WTC11 (cell line): ENCODE results near the gene RASSF4. TPM values are rescaled to one million over a fixed set of nuclear protein-coding genes. Genes with fewer than 3 reads are reported as not detected.

Experiments
- ARID4B ChIP-seq: sonication (generic); formaldehyde crosslinking; IDR thresholded peaks from 2 replicates; pipeline ENCODE4 v1.8.0; 2023; ENCODE audit warnings: missing genetic modification reagents, mild to moderate bottlenecking, borderline replicate concordance
- CDX4 ChIP-seq: fragments of 250-450 bp; sonication (Bioruptor Pico); IDR thresholded peaks from 2 replicates; pipeline ENCODE4 v1.9.0; 2021; ENCODE audit warnings: moderate library complexity, mild to moderate bottlenecking, inconsistent platforms, borderline replicate concordance
- E2F1 ChIP-seq: sonication (generic); formaldehyde crosslinking; IDR thresholded peaks from 2 replicates; pipeline ENCODE4 v1.8.0; 2022; ENCODE audit warnings: mild to moderate bottlenecking, missing genetic modification reagents
- ERG ChIP-seq: fragments of 250-450 bp; sonication (Bioruptor Pico); IDR thresholded peaks from 2 replicates; pipeline ENCODE4 v1.8.0; 2021; ENCODE audit warnings: mild to moderate bottlenecking
- FOXJ3 ChIP-seq: sonication (generic); formaldehyde crosslinking; IDR thresholded peaks from 2 replicates; pipeline ENCODE4 v1.9.0; 2021; ENCODE audit warnings: missing genetic modification reagents, mild to moderate bottlenecking, borderline replicate concordance
- FOXP4 ChIP-seq: sonication (generic); formaldehyde crosslinking; IDR thresholded peaks from 2 replicates; pipeline ENCODE4 v1.8.0; 2022; ENCODE audit warnings: mild to moderate bottlenecking, missing genetic modification reagents
- GABPB1 ChIP-seq: sonication (generic); formaldehyde crosslinking; IDR thresholded peaks from 2 replicates; pipeline ENCODE4 v1.8.1; 2023; ENCODE audit warnings: mild to moderate bottlenecking, missing genetic modification reagents
- GTF2I ChIP-seq: fragments of 250-450 bp; sonication (Bioruptor Pico); conservative IDR thresholded peaks from 2 replicates; pipeline ENCODE4 v1.4.0; 2021; ENCODE audit warnings: mild to moderate bottlenecking
- HMGXB4 ChIP-seq: sonication (generic); formaldehyde crosslinking; IDR thresholded peaks from 2 replicates; pipeline ENCODE4 v1.8.1; 2023; ENCODE audit warnings: mild to moderate bottlenecking, moderate library complexity, missing genetic modification reagents
- IRF1 ChIP-seq: sonication (generic); formaldehyde crosslinking; IDR thresholded peaks from 2 replicates; pipeline ENCODE4 v1.8.0; 2023; ENCODE audit warnings: missing genetic modification reagents
- JAZF1 ChIP-seq: fragments of 250-450 bp; sonication (Bioruptor Pico); IDR thresholded peaks from 2 replicates; pipeline ENCODE4 v1.9.0; 2021; ENCODE audit warnings: moderate library complexity, mild to moderate bottlenecking, inconsistent platforms
- MXD4 ChIP-seq: fragments of 250-450 bp; sonication (Bioruptor Pico); IDR thresholded peaks from 2 replicates; pipeline ENCODE4 v1.8.0; 2021; ENCODE audit warnings: mild to moderate bottlenecking, moderate library complexity, borderline replicate concordance
- NFATC4 ChIP-seq: fragments of 250-450 bp; sonication (Bioruptor Pico); IDR thresholded peaks from 2 replicates; pipeline ENCODE4 v1.9.0; 2021; ENCODE audit warnings: mild to moderate bottlenecking
- NFE2L1 ChIP-seq: sonication (generic); formaldehyde crosslinking; IDR thresholded peaks from 2 replicates; pipeline ENCODE4 v1.8.1; 2023; ENCODE audit warnings: missing genetic modification reagents
- TP53 ChIP-seq: sonication (generic); formaldehyde crosslinking; IDR thresholded peaks from 2 replicates; pipeline ENCODE4 v1.8.1; 2023; ENCODE audit warnings: mild to moderate bottlenecking, missing genetic modification reagents
- USF2 ChIP-seq: sonication (generic); formaldehyde crosslinking; IDR thresholded peaks from 2 replicates; pipeline ENCODE4 v1.8.1; 2023; ENCODE audit warnings: mild to moderate bottlenecking, missing genetic modification reagents, moderate library complexity
- ZBTB21 ChIP-seq: sonication (generic); formaldehyde crosslinking; IDR thresholded peaks from 2 replicates; pipeline ENCODE4 v1.8.1; 2023; ENCODE audit warnings: mild to moderate bottlenecking, missing genetic modification reagents, borderline replicate concordance
- ZNF138 ChIP-seq: sonication (generic); formaldehyde crosslinking; conservative IDR thresholded peaks from 2 replicates; pipeline ENCODE4 v1.8.1; 2022; ENCODE audit warnings: mild to moderate bottlenecking, moderate library complexity, missing genetic modification reagents
- ZNF281 ChIP-seq: sonication (generic); formaldehyde crosslinking; IDR thresholded peaks from 2 replicates; pipeline ENCODE4 v1.8.0; 2023; ENCODE audit warnings: mild to moderate bottlenecking, missing genetic modification reagents
- ZNF317 ChIP-seq: sonication (generic); formaldehyde crosslinking; IDR thresholded peaks from 2 replicates; pipeline ENCODE4 v1.8.1; 2023; ENCODE audit warnings: low read depth, mild to moderate bottlenecking, moderate library complexity, missing genetic modification reagents, borderline replicate concordance
- ZNF396 ChIP-seq: fragments of 250-450 bp; sonication (Bioruptor Pico); IDR thresholded peaks from 2 replicates; pipeline ENCODE4 v1.8.0; 2021; ENCODE audit warnings: mild to moderate bottlenecking, moderate library complexity, borderline replicate concordance
- ZNF423 ChIP-seq: fragments of 250-450 bp; sonication (Bioruptor Pico); IDR thresholded peaks from 2 replicates; pipeline ENCODE4 v2.1.2; 2022; ENCODE audit warnings: mild to moderate bottlenecking, moderate library complexity
- ZNF671 ChIP-seq: fragments of 250-450 bp; sonication (Bioruptor Pico); IDR thresholded peaks from 2 replicates; pipeline ENCODE4 v1.8.0; 2021; ENCODE audit warnings: mild to moderate bottlenecking
- total RNA-seq: library from RNA; stranded (reverse); gene quantifications from 3 replicates; pipeline ENCODE4 v1.2.3, GENCODE V29; 2021

Gene RASSF4
- total RNA-seq, 1 experiment from 2014 or later: 15.7 TPM

- TF ChIP-seq TP53 (CRISPR knock-in tag) (peak; percentile 92), MXD4 (no peak), GTF2I (no peak), E2F1 (CRISPR knock-in tag) (no peak), NFE2L1 (CRISPR knock-in tag) (no peak), FOXP4 (peak; percentile 64; the same call in 1 of the 2 replicates), ERG (CRISPR knock-in tag) (no peak), ZBTB21 (no peak), JAZF1 (CRISPR knock-in tag) (no peak), NFATC4 (CRISPR knock-in tag) (no peak), USF2 (CRISPR knock-in tag) (no peak), GABPB1 (CRISPR knock-in tag) (peak; percentile 46; the same call in 1 of the 2 replicates), ZNF396 (no peak), IRF1 (CRISPR knock-in tag) (0 out of 2 replicates have a peak, but pooled peaks have one; percentile 29), ZNF138 (CRISPR knock-in tag) (no peak), ZNF281 (no peak), HMGXB4 (CRISPR knock-in tag) (peak; percentile 73; the same call in 1 of the 2 replicates), FOXJ3 (CRISPR knock-in tag) (no peak), CDX4 (no peak), ZNF671 (CRISPR knock-in tag) (no peak), ZNF317 (0 out of 2 replicates have a peak, but pooled peaks have one; percentile 13), ARID4B (CRISPR knock-in tag) (peak; percentile 69; the same call in 1 of the 2 replicates), ZNF423 (CRISPR knock-in tag) (no peak)
These were observed 41.3 kb downstream of the RASSF4 start, which contains the start of gene ZNF22 (continued) for GRCh38 chr10:45000752-45001380.
